Neural crest cell (in vitro differentiated cells): ENCODE results near the gene INO80E. TPM values are rescaled to one million over a fixed set of nuclear protein-coding genes. Genes with fewer than 3 reads are reported as not detected.

ENCODE experiments used
- DNase-seq: peaks from one replicate; pipeline ENCODE4 v3.0.0; 2021; ENCODE audit warnings: low read depth, mixed read lengths, low spot score
- H3K27ac Mint-ChIP-seq: one replicate; pipeline ENCODE4 v1.8.0; 2021; ENCODE audit warnings: mild to moderate bottlenecking, mixed read lengths; ENCODE audit not compliant: unreplicated experiment
- H3K27me3 Mint-ChIP-seq: 2 replicates; pipeline ENCODE4 v1.8.0; 2021; ENCODE audit warnings: low read depth, mild to moderate bottlenecking, mixed read lengths
- H3K36me3 Mint-ChIP-seq: 2 replicates; pipeline ENCODE4 v1.8.0; 2021; ENCODE audit warnings: low read depth, mild to moderate bottlenecking, mixed read lengths
- H3K4me1 Mint-ChIP-seq: 2 replicates; pipeline ENCODE4 v1.8.0; 2021; ENCODE audit warnings: mixed read lengths
- H3K4me3 Mint-ChIP-seq: one replicate; pipeline ENCODE4 v1.8.0; 2021; ENCODE audit warnings: mild to moderate bottlenecking, mixed read lengths
- H3K9me3 Mint-ChIP-seq: 2 replicates; pipeline ENCODE4 v1.8.0; 2021; ENCODE audit warnings: mixed read lengths
- CTCF ChIP-seq: fragments of 200-600 bp; sonication (generic); conservative IDR thresholded peaks from 2 replicates; pipeline ENCODE4 v1.5.0; 2021; ENCODE audit warnings: antibody characterized with exemption, mild to moderate bottlenecking
- total RNA-seq: library from RNA; stranded (reverse); gene quantifications from 2 replicates; pipeline ENCODE4 v1.2.1, GENCODE V29; 2021

Gene INO80E
- total RNA-seq, 1 donor from 2014 or later, result 88.6 TPM

DNA sequence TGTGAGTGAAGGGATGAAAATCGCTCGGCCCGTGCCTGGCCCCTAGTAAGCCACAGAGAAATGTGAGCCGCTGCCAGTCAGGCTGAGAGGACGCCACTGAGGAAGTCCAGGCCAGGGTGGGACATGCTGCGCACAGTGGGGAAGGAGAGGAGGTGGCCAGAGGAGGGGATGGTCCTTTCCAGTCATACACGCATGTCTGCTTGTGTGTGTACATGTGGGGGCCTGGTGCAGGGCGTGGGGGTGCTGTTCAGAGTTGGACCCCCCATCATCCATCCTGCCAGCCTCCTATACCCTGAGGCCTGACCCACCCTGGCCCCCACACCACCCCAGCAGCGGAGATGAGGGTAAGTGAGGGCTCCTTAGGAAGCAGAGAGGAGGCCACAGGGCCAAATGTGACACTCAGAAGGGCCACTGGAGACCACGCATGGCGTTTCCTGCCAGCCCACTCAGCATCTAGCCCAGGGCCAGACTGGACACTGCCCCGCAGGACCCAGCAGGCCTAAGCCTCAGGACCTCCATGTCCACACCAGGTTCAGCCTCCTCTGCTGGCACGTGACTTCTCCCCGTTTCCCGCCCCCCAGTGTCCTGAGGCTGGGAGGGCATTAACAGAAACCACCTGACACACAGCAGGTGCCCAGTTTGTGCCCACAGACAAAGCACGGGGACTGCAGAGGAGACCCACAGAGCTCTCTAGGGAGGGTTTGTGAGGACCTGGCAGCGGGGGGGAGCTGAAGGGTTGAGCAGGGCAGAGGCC is 7.8 kb downstream of the INO80E start:
- Mint-ChIP-seq H3K36me3 (peaks cover 5% of the 10 kb centered on the region), H3K4me3 (peak overlapping the region; percentile 49), H3K4me1 (no peaks in the 10 kb centered on the region), H3K27ac (no peak overlapping the region), H3K27me3 (peaks cover 2% of the 10 kb centered on the region), H3K9me3 (no peaks in the 10 kb centered on the region)
- no peak for DNase-seq
- TF ChIP-seq CTCF, result no peak

GRCh38 chr16:30004424-30004776 is 8.4 kb downstream of the INO80E start:
- H3K4me3 Mint-ChIP-seq, result no peak overlapping the region
- H3K36me3 Mint-ChIP-seq, result peaks cover 5% of the 10 kb centered on the region
- no peak overlapping the region for H3K27ac Mint-ChIP-seq
- H3K27me3 Mint-ChIP-seq, result peaks cover 4% of the 10 kb centered on the region
- DNase-seq, result no peak
- no peaks in the 10 kb centered on the region for H3K9me3 Mint-ChIP-seq
- no peaks in the 10 kb centered on the region for H3K4me1 Mint-ChIP-seq
- no peak for TF ChIP-seq CTCF

- Mint-ChIP-seq H3K27ac (no peak overlapping the region), H3K27me3 (peaks cover 4% of the 10 kb centered on the region), H3K4me3 (no peak overlapping the region), H3K36me3 (peaks cover 2% of the 10 kb centered on the region), H3K4me1 (no peaks in the 10 kb centered on the region), H3K9me3 (no peaks in the 10 kb centered on the region)
- DNase-seq, result no peak
- no peak for TF ChIP-seq CTCF
Measured at GRCh38 chr16:30004811-30005242, 8.8 kb downstream of the INO80E start.

DNA sequence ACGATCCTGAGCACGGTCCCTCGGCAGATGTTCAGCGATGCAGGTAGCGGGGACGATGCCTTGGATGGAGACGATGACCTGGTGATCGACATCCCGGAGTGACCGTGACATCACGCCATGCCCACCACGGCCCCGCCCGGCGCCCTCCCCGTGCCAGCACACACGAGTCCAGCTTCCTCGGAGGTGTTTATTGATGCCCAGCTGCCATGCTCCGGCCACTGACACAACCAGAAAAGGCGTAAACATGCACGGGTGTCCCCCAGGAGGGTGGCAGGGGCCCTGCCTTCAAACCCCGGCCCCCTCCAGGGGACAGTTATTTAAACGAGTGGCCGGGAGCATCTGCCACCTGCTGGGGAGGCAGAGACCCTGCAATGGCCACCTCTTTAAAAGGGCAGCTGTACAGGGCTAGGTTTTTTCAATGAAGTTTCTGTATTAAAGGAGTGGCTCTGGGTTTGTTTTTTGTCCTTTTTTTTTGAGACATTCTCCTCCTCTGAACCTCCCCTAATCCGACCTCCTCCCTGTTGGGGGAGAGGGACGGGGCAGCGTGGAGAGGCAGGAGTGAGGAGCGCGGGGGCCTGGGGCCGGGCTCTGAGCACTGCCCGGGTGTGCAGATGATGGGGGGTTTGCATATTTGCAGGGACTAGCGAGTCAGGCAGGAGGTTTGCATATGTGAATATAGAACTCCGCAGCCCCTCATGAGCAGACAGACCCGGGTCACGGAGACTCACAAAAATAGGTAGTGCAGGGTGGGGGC is 9.5 kb downstream of the INO80E start:
- Mint-ChIP-seq H3K27me3 (peaks cover 6% of the 10 kb centered on the region), H3K36me3 (peaks cover 2% of the 10 kb centered on the region), H3K27ac (no peak overlapping the region)

DNA sequence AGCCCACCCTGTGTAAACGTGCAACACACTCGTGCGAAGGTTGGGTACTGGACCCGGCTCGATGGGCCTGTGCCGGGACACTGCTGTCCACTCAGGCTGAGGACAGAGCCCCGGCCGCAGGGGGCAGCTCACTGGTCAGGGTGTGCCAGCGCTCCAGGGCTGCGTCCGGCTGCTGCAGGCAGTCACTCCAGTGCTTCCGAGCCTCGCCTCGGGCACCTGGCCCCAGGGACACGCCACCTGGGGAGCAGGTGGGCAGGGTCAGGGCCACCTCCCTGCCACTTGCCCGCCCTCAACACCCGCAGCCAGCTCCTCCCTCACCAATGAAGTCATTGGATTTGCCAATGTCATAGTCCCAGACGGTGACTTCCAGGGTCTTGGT is 10.0 kb downstream of the INO80E start:
- no peak overlapping the region for H3K27ac Mint-ChIP-seq
- H3K36me3 Mint-ChIP-seq, result peaks cover 2% of the 10 kb centered on the region

More for the DNA sequence above, 9.5 kb downstream of the INO80E start:
- Mint-ChIP-seq H3K4me3 (no peak overlapping the region), H3K9me3 (no peaks in the 10 kb centered on the region), H3K4me1 (no peaks in the 10 kb centered on the region)
- peak; percentile 80 for TF ChIP-seq CTCF
- DNase-seq, result peak; percentile 45

More for the DNA sequence above, 10.0 kb downstream of the INO80E start:
- H3K4me3 Mint-ChIP-seq, result no peak overlapping the region
- no peak for DNase-seq
- H3K27me3 Mint-ChIP-seq, result peaks cover 8% of the 10 kb centered on the region
- no peak for TF ChIP-seq CTCF
- H3K9me3 Mint-ChIP-seq, result no peaks in the 10 kb centered on the region
- no peaks in the 10 kb centered on the region for H3K4me1 Mint-ChIP-seq
